GM12878 (cell line): ENCODE measurements around the gene KRT25. TPM values are rescaled to one million over a fixed set of nuclear protein-coding genes. Genes with fewer than 3 reads are reported as not detected.

Experiments used
- ATAC-seq: fragments of 200-7000 bp; cut with Tn5 transposase; 3 replicates; pipeline ENCODE4 v1.9.1; 2020; ENCODE audit warnings: mild to moderate bottlenecking, moderate library complexity
- BruUV-seq: library from RNA; stranded (reverse); fragments of 400-500 nt; replicated peaks from 2 replicates; lab custom pipeline; 2021; lab: Mats Ljungman, UMichigan
- CTCF ChIA-PET: fragments of 300-600 bp; sonication (Branson Sonifier 250); formaldehyde crosslinking; extraction: SDS; loops from one replicate; lab custom pipeline; 2021; ENCODE audit warnings: inconsistent platforms; lab: Yijun Ruan, JAX
- POLR2A ChIA-PET: fragments of 350-600 bp; formaldehyde crosslinking; extraction: SDS; loops from one replicate; lab custom pipeline; 2021; ENCODE audit warnings: inconsistent platforms; lab: Charles Lee
- RAD21 ChIA-PET: fragments of 300-600 bp; sonication (Branson Sonifier 250); formaldehyde crosslinking; loops from one replicate; lab custom pipeline; 2023; ENCODE audit warnings: antibody characterized with exemption; ENCODE audit not compliant: unreplicated experiment; lab: Charles Lee
- SMC1A ChIA-PET: fragments of 300-600 bp; sonication (Branson Sonifier 250); formaldehyde crosslinking; loops from one replicate; lab custom pipeline; 2023; ENCODE audit not compliant: unreplicated experiment, uncharacterized antibody; lab: Charles Lee
- DNase-seq: peaks from one replicate; pipeline ENCODE4 v3.0.0-alpha.2; 2011; ENCODE audit warnings: low read depth, low spot score
- FAIRE-seq: peaks from 3 replicates; lab custom pipeline; 2011; peaks lifted over from hg19 to GRCh38; lab: Jason Lieb, UNC
- H2AFZ ChIP-seq: 2 replicates; pipeline ENCODE4 v1.6.0; 2011; ENCODE audit warnings: low read depth, low read length, control low read depth; ENCODE audit not compliant: control insufficient read depth
- H3K27ac ChIP-seq: 2 replicates; pipeline ENCODE4 v1.5.1; 2011; ENCODE audit warnings: control low read depth; ENCODE audit not compliant: control insufficient read depth, insufficient read depth
- H3K27me3 ChIP-seq, 2 experiments: replicated peaks in 1 of 2; 2 replicates each; pipeline versions ENCODE4 v1.6.0 to v1.6.1; 2011; ENCODE audit warnings: low read length in 1 of 2; ENCODE audit not compliant: control insufficient read depth in 2 of 2, insufficient read depth in 2 of 2
- H3K36me3 ChIP-seq, 2 experiments: 2 replicates each; pipeline ENCODE4 v1.5.1; 2011; ENCODE audit warnings: low read length in 1 of 2; ENCODE audit not compliant: control insufficient read depth in 2 of 2, insufficient read depth in 2 of 2
- H3K4me1 ChIP-seq: 2 replicates; pipeline ENCODE4 v1.6.1; 2011; ENCODE audit warnings: mild to moderate bottlenecking, low read length, moderate library complexity, mixed read lengths; ENCODE audit not compliant: control insufficient read depth, insufficient read depth
- H3K4me2 ChIP-seq: 2 replicates; pipeline ENCODE4 v1.6.0; 2011; ENCODE audit warnings: control low read depth; ENCODE audit not compliant: control insufficient read depth, insufficient read depth
- H3K4me3 ChIP-seq: fragments of 200-600 bp; sonication (generic); 2 replicates; pipeline ENCODE4 v1.5.1; 2016
- H3K79me2 ChIP-seq: 2 replicates; pipeline ENCODE4 v1.6.0; 2011; ENCODE audit warnings: low read length; ENCODE audit not compliant: control insufficient read depth, insufficient read depth
- H3K9ac ChIP-seq: 2 replicates; pipeline ENCODE4 v1.8.0; 2011; ENCODE audit warnings: low read length, control low read depth, mixed read lengths; ENCODE audit not compliant: control insufficient read depth, insufficient read depth
- H3K9me3 ChIP-seq: replicated peaks from 3 replicates; pipeline ENCODE4 v1.5.1; 2011; ENCODE audit warnings: mild to moderate bottlenecking, low read length; ENCODE audit not compliant: control insufficient read depth, insufficient read depth
- H4K20me1 ChIP-seq: 2 replicates; pipeline ENCODE4 v1.6.0; 2011; ENCODE audit not compliant: control insufficient read depth, insufficient read depth
- BMI1 ChIP-seq: fragments of 450-650 bp; IDR thresholded peaks from 2 replicates; pipeline ENCODE4 v1.6.1; 2016; ENCODE audit warnings: mild to moderate bottlenecking, moderate library complexity, borderline replicate concordance
- CEBPB ChIP-seq, 2 experiments: fragments of 150-350 bp in 1 of 2; IDR thresholded peaks; 2 replicates each; pipeline ENCODE4 v1.6.1; 2012 to 2014; ENCODE audit warnings: low read depth in 2 of 2, low read length in 2 of 2, borderline replicate concordance in 1 of 2, inconsistent platforms in 1 of 2
- ETV6 ChIP-seq, 2 experiments: fragments of 450-650 bp in 1 of 2; IDR thresholded peaks in 1 of 2; conservative IDR thresholded peaks in 1 of 2; 2 replicates each; pipeline ENCODE4 v1.6.1; 2014; ENCODE audit warnings: antibody characterized with exemption in 1 of 2, borderline replicate concordance in 1 of 2, low read depth in 1 of 2, mild to moderate bottlenecking in 1 of 2, moderate library complexity in 1 of 2
- GABPA ChIP-seq: IDR thresholded peaks from 2 replicates; pipeline ENCODE4 v1.6.1; 2014; ENCODE audit warnings: antibody characterized with exemption, low read depth, mild to moderate bottlenecking, inconsistent platforms
- GATAD2B ChIP-seq: fragments of 450-650 bp; conservative IDR thresholded peaks from 2 replicates; pipeline ENCODE4 v1.6.1; 2017; ENCODE audit warnings: low read depth, mild to moderate bottlenecking, moderate library complexity
- HDAC2 ChIP-seq: fragments of 200-600 bp; sonication (generic); IDR thresholded peaks from 2 replicates; pipeline ENCODE4 v1.6.1; 2017
- KLF5 ChIP-seq: fragments of 450-650 bp; IDR thresholded peaks from 2 replicates; pipeline ENCODE4 v1.6.1; 2014; ENCODE audit warnings: mild to moderate bottlenecking; ENCODE audit not compliant: partially characterized antibody
- NBN ChIP-seq: fragments of 450-650 bp; IDR thresholded peaks from 2 replicates; pipeline ENCODE4 v1.6.1; 2016
- NFYA ChIP-seq: IDR thresholded peaks from 2 replicates; pipeline ENCODE4 v1.6.1; 2011; ENCODE audit warnings: low read depth, mild to moderate bottlenecking, low read length, improper control_type of control experiment, borderline replicate concordance
- NFYB ChIP-seq: IDR thresholded peaks from 2 replicates; pipeline ENCODE4 v1.6.1; 2011; ENCODE audit warnings: low read depth, mild to moderate bottlenecking, low read length, improper control_type of control experiment, moderate library complexity; ENCODE audit not compliant: insufficient read depth
- POLR2AphosphoS2 ChIP-seq: IDR thresholded peaks from 2 replicates; pipeline ENCODE4 v1.6.1; 2011; ENCODE audit warnings: low read depth, mild to moderate bottlenecking, low read length, improper control_type of control experiment, moderate library complexity
- RUNX3 ChIP-seq: IDR thresholded peaks from 2 replicates; pipeline ENCODE4 v1.6.1; 2012; ENCODE audit warnings: low read length, inconsistent platforms
- WGBS: methylation state at CpG from one replicate; pipeline ENCODE4 v1.1.6; 2016; ENCODE audit warnings: low lambda C conversion rate; ENCODE audit not compliant: insufficient replicate concordance, insufficient coverage; ENCODE audit errors: missing lambda C conversion rate; 5-methylcytosine and 5-hydroxymethylcytosine counted together
- in situ Hi-C: fragments of 300-500 bp; cut with MboI; formaldehyde crosslinking; loops from 9 replicates; pipeline ENCODE4 v1.14.3; 2018; ENCODE audit warnings: mixed read lengths
- intact Hi-C: fragments of 100-400 bp; cut with micrococcal nuclease; formaldehyde crosslinking; loops from one replicate; pipeline ENCODE4 v1.14.2; 2022; ENCODE audit not compliant: unreplicated experiment
- polyA plus RNA-seq, 11 experiments: library from polyadenylated mRNA; depleted of rRNA in 4 of 11; unstranded in 6 of 11; stranded (reverse) in 5 of 11; fragments of >200 nt; fragmentation: Nextera tagmentation in 4 of 11; fragmentation: Illumina TruSeq in 1 of 11; extraction: Ambion mirVana in 4 of 11; extraction: Trizol in 1 of 11; gene quantifications; 1 replicate in 1 of 11; 2 replicates in 10 of 11; pipeline versions ENCODE4 v1.2.1 to v1.2.3, GENCODE V29; 2011 to 2016; ENCODE audit warnings: inconsistent platforms in 2 of 11, missing spikeins in 2 of 11, low read depth in 1 of 11
- total RNA-seq, 4 experiments: library from RNA; depleted of rRNA in 3 of 4; stranded (reverse); fragments of >200 nt in 3 of 4; fragmentation: Illumina TruSeq in 1 of 4; extraction: Trizol in 1 of 4; gene quantifications; 2 replicates each; pipeline versions ENCODE4 v1.2.1 to v1.2.3, GENCODE V29; 2013 to 2021
- TF ChIP-seq, protein P1 (sequence below): fragments of 450-650 bp; IDR thresholded peaks from 2 replicates; pipeline ENCODE4 v1.6.1; 2017; ENCODE audit warnings: mild to moderate bottlenecking, moderate library complexity
- TF ChIP-seq, protein P2 (sequence below): fragments of 450-650 bp; formaldehyde crosslinking; IDR thresholded peaks from 2 replicates; pipeline ENCODE4 v1.5.0; 2022; ENCODE audit warnings: mild to moderate bottlenecking, missing genetic modification characterization
- TF ChIP-seq, protein P3 (sequence below): fragments of 450-650 bp; IDR thresholded peaks from 2 replicates; pipeline ENCODE4 v1.6.1; 2017; ENCODE audit warnings: antibody characterized with exemption, mild to moderate bottlenecking, moderate library complexity

KRT25 gene
- total and polyA plus RNA-seq, 10 of the 15 experiments (the other 5 are each of a cell fraction or from before 2014, with no cell fraction given), result not detected

DNA sequence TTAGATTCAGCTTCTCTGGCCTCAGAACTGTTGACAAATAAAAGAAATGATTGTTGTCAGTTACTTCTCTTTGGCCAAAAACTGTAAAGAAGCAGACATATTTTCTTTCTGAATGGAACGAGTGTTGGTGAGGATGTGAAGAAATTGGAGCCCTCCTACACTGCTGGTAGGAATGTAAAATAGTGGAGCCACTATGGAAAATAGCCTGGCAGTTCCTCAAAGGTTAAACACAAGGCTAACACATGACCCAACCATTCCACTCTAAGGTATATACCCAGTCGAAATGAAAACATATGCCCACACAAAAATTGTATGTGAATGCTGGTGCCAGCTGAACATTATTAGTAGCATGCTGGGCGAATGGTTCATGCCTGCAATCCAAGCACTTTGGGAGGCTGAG, 37.4 kb downstream of the KRT25 start:
- peaks cover 0 to 6% of the 10 kb centered on the region in 2 experiments; a peak in 2 of 4 replicates for H3K27me3 ChIP-seq
- FAIRE-seq (no peak), ATAC-seq (no peak), DNase-seq (no peak)
- H4K20me1 ChIP-seq, result no peaks in the 10 kb centered on the region
- intact Hi-C loops, result no loop called here
- no peak overlapping the region for H2AFZ ChIP-seq
- in situ Hi-C loops, result no loop called here
- H3K36me3 ChIP-seq, result no peaks in the 10 kb centered on the region
- no peak overlapping the region for H3K27ac ChIP-seq
- no peak overlapping the region for H3K9ac ChIP-seq
- no TSS peak for BruUV-seq
- 0% methylated on average over 3 of the region's 3 CpGs for WGBS
- POLR2A ChIA-PET, result no interaction called here
- no peaks in the 10 kb centered on the region for H3K9me3 ChIP-seq
- SMC1A ChIA-PET, result interaction anchor here (3.1 kb wide), 1 partner anchor 10 kb away, joined by 10 read pairs; no protein-coding TSS in a partner anchor
- CTCF ChIA-PET, result no interaction called here
- H3K79me2 ChIP-seq, result no peaks in the 10 kb centered on the region
- RAD21 ChIA-PET, result no interaction called here
- no peak overlapping the region for H3K4me2 ChIP-seq
- no peaks in the 10 kb centered on the region for H3K4me1 ChIP-seq
- no peak overlapping the region for H3K4me3 ChIP-seq
- TF ChIP-seq, protein P1, sequence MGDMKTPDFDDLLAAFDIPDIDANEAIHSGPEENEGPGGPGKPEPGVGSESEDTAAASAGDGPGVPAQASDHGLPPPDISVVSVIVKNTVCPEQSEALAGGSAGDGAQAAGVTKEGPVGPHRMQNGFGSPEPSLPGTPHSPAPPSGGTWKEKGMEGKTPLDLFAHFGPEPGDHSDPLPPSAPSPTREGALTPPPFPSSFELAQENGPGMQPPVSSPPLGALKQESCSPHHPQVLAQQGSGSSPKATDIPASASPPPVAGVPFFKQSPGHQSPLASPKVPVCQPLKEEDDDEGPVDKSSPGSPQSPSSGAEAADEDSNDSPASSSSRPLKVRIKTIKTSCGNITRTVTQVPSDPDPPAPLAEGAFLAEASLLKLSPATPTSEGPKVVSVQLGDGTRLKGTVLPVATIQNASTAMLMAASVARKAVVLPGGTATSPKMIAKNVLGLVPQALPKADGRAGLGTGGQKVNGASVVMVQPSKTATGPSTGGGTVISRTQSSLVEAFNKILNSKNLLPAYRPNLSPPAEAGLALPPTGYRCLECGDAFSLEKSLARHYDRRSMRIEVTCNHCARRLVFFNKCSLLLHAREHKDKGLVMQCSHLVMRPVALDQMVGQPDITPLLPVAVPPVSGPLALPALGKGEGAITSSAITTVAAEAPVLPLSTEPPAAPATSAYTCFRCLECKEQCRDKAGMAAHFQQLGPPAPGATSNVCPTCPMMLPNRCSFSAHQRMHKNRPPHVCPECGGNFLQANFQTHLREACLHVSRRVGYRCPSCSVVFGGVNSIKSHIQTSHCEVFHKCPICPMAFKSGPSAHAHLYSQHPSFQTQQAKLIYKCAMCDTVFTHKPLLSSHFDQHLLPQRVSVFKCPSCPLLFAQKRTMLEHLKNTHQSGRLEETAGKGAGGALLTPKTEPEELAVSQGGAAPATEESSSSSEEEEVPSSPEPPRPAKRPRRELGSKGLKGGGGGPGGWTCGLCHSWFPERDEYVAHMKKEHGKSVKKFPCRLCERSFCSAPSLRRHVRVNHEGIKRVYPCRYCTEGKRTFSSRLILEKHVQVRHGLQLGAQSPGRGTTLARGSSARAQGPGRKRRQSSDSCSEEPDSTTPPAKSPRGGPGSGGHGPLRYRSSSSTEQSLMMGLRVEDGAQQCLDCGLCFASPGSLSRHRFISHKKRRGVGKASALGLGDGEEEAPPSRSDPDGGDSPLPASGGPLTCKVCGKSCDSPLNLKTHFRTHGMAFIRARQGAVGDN, result no peak
- TF ChIP-seq RUNX3, result no peak
- no peak for TF ChIP-seq POLR2AphosphoS2
- TF ChIP-seq GABPA, result no peak
- TF ChIP-seq ETV6 (conservative IDR thresholded peaks at IDR 0.05 in 1 of 2, IDR thresholded peaks at IDR 0.05 in 1 of 2; ENCODE audit: borderline replicate concordance in 1 of 2, low read depth in 1 of 2), result no peak
- TF ChIP-seq CEBPB (IDR thresholded peaks at IDR 0.05; ENCODE audit: borderline replicate concordance in 1 of 2, low read depth in 2 of 2, low read length in 2 of 2), result no peak
- no peak for TF ChIP-seq KLF5
- TF ChIP-seq BMI1, result no peak
- no peak for TF ChIP-seq NFYA
- no peak for TF ChIP-seq GATAD2B
- TF ChIP-seq, protein P2, sequence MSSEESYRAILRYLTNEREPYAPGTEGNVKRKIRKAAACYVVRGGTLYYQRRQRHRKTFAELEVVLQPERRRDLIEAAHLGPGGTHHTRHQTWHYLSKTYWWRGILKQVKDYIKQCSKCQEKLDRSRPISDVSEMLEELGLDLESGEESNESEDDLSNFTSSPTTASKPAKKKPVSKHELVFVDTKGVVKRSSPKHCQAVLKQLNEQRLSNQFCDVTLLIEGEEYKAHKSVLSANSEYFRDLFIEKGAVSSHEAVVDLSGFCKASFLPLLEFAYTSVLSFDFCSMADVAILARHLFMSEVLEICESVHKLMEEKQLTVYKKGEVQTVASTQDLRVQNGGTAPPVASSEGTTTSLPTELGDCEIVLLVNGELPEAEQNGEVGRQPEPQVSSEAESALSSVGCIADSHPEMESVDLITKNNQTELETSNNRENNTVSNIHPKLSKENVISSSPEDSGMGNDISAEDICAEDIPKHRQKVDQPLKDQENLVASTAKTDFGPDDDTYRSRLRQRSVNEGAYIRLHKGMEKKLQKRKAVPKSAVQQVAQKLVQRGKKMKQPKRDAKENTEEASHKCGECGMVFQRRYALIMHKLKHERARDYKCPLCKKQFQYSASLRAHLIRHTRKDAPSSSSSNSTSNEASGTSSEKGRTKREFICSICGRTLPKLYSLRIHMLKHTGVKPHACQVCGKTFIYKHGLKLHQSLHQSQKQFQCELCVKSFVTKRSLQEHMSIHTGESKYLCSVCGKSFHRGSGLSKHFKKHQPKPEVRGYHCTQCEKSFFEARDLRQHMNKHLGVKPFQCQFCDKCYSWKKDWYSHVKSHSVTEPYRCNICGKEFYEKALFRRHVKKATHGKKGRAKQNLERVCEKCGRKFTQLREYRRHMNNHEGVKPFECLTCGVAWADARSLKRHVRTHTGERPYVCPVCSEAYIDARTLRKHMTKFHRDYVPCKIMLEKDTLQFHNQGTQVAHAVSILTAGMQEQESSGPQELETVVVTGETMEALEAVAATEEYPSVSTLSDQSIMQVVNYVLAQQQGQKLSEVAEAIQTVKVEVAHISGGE, result no peak
- no peak for TF ChIP-seq HDAC2
- TF ChIP-seq, protein P3, sequence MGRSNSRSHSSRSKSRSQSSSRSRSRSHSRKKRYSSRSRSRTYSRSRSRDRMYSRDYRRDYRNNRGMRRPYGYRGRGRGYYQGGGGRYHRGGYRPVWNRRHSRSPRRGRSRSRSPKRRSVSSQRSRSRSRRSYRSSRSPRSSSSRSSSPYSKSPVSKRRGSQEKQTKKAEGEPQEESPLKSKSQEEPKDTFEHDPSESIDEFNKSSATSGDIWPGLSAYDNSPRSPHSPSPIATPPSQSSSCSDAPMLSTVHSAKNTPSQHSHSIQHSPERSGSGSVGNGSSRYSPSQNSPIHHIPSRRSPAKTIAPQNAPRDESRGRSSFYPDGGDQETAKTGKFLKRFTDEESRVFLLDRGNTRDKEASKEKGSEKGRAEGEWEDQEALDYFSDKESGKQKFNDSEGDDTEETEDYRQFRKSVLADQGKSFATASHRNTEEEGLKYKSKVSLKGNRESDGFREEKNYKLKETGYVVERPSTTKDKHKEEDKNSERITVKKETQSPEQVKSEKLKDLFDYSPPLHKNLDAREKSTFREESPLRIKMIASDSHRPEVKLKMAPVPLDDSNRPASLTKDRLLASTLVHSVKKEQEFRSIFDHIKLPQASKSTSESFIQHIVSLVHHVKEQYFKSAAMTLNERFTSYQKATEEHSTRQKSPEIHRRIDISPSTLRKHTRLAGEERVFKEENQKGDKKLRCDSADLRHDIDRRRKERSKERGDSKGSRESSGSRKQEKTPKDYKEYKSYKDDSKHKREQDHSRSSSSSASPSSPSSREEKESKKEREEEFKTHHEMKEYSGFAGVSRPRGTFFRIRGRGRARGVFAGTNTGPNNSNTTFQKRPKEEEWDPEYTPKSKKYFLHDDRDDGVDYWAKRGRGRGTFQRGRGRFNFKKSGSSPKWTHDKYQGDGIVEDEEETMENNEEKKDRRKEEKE, result no peak
- no peak for TF ChIP-seq NBN
- no peak for TF ChIP-seq NFYB
